OCI-M2 (cell line): ENCODE results near the gene CDKN1C.

Experiments
- DNase-seq: peaks from one replicate; lab custom pipeline; 2025; ENCODE audit not compliant: unreplicated experiment; lab: John Stamatoyannopoulos, UW

Gene CDKN1C

DNA sequence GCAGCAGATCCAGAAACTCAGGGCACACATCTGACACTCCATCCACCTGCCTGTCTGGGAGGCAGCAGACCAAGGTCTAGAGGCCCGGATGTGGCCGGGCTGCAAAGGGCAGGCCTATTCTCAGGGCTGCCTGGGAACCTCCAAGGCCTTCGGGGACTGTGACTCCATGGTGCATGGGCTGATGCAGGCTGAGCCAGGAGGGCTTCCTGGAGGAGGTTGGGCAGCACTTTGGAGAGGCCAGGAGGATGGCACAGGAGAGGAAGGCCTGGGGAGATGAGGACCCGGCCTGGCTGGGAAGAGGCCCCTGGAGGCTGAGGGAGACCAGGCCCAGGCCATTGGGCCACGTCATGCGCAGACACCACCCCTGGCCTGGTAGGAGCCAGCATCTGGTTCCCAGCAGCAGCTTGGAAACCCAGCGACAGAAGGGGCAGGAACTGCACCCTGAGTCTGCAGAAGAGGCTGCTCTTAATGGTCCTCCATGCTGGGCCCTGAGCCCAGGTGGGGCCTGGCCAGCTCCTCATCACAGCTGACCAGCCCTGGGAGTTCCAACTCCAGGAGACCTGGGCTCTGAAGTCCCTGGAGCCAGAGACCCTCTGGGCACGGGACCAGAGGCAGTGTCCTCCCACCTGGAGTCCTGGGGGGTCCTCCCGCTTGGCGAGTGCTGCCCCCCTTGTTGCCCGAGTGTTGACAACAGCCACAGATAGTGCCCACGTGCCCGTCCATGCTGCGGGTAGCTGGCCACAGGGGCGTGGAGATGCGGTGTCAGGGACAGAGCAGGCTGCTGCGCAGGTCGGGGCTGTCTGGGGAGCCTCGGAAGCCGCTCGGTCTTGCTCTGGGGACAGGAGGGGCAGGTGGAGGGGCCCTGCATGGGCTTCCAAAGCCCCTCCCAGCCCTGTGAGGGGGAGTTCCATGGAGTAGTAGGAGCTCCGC lies 38.1 kb upstream of the CDKN1C start:
- no peak for DNase-seq

DNA sequence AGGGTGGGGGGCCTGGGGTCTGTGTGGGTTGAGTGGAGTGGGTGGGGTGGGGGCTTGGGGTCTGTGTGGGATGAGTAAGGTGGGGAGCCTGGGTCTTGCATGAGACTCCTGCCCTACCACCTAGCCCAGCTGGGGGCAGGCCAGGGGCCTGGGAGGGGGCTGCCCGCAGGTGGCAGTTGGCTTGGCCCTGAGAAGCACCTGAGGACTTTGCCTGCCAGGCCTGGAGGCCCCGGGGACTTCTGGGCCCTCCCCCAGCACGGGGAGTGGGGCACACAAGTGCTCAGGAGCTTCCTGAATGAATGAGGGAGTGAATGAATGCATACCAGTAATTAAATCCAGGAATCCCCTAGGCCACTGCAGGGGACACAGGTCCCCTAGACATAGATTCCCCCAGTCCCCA lies 37.1 kb upstream of the CDKN1C start:
- no peak for DNase-seq

DNA sequence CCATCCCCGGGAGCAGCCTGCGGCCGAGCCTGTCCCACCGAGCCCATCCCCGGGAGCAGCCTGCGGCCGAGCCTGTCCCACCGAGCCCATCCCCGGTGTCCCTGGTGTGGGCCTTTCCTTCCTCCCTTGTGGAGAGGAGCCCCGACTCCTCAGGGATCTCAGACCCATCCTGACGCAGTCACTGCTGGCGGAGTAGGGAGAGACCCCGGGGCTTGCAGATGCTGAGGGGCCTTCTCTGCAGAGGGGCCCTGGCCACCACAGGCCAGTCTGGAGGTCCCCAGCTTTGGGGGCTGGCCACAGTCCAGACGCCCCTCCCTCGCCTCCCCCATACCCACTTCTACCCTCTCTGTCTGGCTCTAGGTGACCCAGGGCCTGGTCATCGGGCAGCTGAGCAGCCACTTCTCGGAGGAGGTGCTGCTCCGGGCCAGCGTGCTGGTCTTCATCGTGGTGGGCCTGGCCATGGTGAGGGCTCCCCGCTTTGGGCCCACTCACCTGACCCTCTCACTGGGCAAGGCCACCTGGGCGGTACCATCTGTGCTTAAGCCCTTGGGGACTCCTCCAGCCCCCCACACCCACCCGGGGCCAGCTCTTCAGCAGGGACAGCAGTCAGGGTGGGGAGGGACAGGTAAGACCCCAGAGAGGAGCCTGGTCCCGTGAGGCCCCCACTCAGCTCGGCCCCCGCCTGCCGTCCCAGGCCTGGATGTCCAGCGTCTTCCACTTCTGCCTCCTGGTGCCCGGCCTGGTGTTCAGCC lies 36.3 kb upstream of the CDKN1C start:
- no peak for DNase-seq

DNA sequence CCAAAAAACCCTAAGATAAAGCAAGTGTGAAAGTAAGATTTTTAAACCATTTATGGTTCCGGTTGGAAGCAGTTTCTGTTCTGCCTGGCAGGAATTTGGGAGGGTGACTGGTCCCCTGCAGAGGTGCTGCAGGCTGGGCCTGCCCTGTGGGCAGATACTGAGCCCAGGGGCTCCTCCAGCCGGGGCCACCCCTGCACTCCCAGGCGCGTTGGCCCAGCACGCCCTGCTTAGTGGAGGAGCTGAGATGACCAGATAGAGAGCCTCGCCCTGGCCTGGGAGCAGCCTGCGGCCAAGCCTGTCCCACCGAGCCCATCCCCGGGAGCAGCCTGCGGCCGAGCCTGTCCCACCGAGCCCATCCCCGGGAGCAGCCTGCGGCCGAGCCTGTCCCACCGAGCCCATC lies 35.7 kb upstream of the CDKN1C start:
- DNase-seq: no peak

DNA sequence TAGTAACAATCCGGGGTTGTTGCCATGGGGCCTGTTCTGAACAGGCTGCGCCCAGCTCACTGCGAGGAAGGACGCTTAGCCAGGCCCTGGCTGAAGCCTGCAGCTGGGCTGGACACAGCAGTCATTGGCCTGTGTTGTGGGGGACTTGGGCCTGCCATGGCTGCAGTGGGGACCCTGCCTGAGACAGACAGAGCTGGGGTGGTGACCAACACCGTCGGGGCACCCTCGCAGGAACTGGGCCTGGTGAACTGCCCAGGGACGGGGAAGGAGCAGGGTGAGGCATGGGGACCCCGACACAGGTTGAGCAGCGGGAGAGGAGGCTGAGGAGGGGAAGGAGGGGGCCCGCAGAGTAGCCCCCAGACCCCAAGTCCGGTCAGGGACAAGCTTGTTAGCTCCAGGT lies 34.8 kb upstream of the CDKN1C start:
- no peak for DNase-seq

DNA sequence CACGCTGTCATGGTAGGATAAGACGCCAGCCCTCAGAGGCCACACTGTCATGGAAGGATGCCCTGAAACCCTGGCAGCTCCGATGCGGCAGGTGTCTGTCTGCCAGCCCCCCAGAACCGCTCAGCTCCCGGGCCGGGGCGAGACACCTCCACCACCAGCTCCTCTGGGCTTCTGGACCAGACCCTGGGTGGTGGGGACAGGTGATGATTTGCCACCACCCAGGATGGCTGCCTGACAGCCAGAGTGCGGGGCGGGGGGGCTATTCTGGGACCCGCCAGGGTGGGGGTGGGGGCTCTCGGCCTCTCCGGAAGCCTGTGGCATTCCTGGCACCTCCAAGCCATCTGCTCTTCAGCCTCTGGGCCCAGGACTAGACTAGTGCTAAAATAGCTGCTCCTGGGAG lies 34.3 kb upstream of the CDKN1C start:
- DNase-seq: no peak

DNA sequence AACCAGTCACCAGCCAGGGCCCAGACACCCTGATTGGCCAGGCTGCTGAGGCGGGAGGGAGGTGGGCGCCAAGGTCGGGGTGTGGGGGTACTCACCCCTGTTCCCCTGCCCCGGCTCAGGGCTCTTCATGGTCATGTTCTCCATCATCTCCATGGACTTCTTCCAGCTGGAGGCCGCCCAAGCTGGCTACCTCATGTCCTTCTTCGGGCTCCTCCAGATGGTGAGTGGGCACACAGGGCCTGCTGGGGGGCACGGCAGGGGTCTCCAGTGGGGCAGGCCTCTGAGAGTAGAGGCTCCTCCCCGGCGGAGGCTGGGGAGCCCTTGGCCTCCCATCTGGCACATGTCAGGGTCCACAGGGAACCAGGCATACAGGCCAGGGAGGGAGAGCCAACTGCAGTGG lies 33.6 kb upstream of the CDKN1C start:
- no peak for DNase-seq

DNA sequence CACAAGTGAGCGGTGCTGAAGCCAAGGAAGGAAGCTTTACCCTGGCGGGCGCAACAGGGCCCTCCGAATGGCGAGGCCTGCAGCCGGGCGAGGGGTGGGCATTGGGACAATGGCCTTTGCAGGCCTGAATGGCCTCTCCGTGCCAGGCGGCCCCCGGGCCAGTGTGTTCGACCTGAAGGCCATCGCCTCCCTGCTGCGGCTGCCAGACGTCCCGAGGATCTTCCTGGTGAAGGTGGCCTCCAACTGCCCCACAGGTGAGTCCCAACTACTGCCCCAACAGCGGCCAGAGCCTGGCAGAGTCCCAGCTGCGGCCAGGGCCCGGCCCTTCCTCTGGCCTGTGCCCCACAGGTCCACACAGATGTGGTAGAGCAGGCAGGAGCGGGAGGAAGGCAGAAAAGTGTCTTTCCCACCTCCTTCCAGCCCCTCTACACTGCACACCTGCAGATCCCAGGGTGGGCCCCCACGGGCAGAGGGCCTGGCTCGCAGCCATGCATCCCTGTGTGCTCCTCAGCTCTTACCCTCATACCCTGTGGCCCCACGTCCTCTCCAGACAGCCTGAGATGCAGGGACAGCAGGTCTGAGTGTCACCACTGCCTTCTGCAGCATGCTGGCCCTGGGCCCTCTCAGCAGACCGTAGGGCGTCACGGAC lies 32.4 kb upstream of the CDKN1C start:
- DNase-seq: no peak

DNA sequence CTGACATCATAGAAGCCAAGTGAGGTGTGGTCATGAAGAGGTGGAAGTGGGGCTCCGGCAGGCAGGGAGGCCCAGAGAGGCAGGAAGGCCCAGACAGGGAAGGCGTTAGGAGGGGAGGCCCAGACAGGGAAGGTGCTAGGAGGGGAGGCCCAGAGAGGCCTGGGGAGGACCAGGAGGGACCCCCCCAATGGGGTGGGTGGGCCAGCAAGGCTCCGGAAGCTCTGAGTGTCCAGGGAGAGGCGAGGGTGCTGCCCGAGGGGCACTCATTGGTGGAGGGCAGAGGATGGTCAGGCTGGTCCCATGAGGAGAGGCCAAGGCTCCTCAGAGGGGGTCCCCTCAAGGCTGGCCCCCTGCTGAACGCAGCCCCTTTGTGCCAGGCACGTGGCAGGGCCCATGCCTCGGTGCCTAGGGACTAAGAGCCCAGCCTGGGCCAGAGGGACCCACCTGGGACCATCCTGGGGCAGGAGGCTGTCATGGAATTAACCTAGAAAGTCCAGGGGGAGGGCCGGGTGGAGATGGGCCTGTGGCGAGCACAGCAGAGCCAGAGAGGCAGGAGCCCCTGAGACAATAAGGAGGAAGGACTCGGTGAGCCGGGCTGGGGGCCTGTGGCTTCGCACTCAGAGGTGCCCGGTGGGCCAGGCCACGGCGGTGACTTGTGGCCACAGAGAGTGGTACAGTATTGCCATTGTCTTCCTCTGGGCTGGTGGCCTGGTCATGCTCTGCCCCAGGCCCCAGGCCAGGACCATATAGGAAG lies 31.5 kb upstream of the CDKN1C start:
- no peak for DNase-seq

DNA sequence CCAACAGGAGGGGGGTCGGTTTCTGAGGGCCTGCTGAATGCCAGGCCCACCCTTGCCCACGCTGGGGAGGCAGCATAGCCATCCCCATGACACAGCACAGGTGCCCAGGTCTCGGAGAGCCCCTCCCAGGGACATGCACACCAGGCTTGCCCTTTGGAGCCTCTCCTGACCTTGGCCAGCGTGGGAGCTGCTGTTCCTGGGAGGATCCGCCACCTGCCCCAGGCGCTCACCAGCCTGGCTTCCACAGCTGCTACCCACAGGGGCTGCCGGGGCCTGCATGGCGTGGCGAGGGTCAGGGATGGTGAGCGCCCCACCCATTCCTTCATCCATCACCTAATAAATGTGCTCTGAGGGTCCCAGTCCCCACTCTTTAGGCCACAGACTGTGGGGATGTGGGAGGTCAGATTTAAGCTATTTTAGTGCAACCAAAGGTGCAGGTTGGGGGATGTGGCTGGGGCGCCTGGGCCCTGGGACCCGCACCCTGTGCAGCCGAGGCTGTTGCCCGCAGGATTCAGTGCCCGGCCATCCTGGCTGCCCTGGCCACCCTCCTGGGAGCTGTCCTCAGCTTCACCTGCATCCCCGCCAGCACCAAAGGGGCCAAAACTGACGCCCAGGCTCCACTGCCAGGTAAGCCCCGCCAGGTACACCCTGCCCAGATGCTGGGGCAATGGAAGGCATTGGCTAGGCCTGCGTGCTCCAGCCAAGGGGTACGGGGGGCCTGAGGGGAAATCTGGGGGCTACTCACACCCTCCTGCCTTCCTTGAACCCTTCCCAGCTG lies 30.7 kb upstream of the CDKN1C start:
- DNase-seq: no peak

DNA sequence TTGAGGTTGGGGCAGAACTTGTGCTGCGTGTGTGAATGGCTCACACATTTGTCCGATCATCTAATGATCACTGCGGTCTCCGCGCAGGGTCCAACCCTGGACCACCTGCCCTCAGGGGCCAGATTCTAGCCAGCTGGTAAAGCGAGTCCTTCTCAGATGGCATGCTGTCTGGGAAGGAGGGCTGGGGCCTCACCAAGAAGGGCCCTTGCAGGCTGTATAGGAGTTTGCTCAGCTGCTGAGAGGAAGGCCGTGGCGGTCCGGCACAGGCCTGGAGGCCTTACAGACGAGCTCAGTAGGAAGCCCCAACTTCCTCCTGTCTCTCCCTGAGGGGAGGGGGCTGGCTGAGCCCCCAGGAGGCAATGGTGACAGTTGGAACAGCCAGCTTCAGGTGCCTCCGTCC lies 29.9 kb upstream of the CDKN1C start:
- DNase-seq: no peak

DNA sequence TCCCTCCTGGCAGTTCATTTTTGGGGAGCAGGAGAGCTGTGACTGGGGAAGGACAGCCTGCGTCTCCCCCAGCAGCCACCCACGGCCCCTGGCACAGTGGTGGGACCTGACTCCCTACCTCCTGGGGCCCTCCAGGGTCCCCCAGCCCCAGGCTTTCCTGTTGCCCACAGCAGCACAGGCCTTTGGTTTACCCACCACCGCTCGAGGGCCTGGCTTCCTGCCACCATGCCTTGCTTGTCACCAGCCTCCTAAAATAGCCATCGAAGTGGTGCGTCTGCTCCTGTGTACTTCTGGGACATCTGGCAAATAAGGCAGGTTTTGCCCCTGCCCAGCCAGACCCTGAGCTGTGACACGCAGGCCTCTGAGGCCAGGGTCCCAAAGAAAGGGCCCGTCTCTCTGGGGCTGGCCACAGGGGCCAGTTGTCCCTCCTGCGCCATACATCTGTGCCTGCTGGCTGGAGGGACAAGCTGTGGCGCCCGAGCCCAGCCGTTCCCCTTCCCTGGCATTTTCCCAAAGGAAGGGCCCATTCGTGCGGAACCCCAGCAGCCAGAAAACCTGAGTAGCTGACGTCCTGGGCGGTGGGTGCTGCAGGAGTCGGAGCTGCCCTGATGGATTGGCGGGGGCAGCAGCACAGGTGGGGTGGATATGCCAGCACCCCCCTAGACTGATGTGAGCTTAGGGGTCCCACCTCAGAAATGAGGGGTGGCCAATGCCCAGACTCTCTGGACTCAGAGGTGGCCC lies 29.1 kb upstream of the CDKN1C start:
- no peak for DNase-seq

DNA sequence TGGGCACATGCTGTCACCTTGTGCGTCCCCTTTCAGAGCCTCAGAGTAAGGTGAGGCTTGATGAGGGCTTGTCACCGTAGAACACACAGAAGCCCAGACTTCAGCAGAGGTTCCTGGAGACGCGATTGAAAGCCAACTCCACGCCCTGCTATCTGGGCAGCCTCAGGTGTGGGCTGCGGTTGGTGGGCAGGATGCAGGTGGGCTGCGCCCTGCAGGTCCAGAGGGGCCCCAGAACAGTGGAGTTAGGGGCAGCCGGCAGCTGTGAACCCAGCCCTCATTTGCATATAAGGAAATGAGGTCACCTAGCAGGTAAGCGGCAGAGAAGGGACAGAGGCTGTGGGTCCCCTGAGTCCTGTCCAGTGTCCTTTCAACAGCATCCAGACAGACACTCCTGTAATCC lies 28.2 kb upstream of the CDKN1C start:
- no peak for DNase-seq

DNA sequence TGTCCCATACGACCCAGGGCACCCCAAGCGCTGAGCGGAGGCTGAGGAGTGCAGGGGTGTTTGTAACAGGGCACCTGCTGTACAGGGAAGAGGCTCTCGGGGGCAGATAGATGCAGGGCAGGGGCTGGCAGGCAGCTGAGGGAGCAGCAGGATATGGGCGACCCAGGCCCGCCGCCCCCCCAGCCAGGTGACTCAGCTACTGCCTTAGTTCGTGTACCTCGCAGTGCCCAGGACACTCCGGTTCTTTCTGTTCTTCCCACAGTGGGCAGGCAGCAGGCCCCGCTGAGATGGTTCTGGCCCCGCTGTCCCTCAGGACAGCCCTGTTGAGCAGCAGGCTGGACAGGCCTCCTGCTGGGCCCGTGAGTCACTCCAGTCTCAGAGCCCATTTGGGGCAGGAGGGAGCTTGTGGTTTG lies 27.4 kb upstream of the CDKN1C start:
- DNase-seq: no peak

DNA sequence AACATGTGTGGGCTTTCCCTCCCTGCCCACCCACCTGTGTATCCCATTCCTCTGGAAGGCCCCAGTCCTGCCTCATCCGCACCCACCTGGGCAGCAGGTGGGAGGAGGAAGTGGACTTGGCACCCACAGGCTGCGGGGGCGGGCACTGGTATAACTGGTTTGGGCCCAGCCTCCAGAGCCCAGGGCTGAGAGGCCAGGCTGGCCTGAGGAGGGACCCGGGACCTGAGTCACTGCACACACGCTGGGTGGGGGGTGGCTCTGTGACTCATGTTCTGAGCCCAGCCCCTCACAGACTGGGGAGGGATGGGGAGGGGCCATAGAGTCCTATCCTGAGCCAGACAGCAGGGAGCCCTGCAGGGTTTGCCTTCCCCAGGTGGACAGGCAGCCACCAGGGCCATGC lies 26.9 kb upstream of the CDKN1C start:
- DNase-seq: no peak

DNA sequence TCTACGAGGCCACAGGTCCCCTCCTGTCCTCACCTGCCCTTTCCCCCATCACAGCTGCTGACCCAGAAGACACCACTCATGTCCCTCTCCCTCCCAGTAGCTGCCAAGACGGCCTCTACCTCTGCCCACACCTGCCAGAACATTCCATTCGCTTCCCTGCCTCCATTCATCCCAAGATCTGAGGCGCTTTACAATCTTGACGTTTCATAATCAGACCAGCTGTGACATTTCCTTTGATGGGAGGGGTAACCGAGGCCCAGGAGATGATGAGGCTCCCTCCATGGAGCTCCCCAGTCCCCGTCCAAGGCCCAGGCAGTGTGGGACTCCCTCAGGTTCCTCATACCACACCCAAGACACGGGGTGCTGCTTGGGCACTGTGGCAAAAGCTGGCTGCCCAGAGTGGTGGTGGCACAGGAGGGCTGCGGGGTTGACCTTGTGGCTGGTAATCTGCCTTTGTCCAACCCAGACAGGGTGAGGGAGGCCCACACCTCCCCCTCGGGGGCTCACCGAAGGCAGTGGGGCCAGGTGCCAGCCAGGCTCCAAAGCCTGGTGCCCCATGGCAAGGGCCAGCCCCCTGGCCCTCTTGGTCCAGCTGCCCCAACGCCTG lies 26.3 kb upstream of the CDKN1C start:
- DNase-seq: no peak

DNA sequence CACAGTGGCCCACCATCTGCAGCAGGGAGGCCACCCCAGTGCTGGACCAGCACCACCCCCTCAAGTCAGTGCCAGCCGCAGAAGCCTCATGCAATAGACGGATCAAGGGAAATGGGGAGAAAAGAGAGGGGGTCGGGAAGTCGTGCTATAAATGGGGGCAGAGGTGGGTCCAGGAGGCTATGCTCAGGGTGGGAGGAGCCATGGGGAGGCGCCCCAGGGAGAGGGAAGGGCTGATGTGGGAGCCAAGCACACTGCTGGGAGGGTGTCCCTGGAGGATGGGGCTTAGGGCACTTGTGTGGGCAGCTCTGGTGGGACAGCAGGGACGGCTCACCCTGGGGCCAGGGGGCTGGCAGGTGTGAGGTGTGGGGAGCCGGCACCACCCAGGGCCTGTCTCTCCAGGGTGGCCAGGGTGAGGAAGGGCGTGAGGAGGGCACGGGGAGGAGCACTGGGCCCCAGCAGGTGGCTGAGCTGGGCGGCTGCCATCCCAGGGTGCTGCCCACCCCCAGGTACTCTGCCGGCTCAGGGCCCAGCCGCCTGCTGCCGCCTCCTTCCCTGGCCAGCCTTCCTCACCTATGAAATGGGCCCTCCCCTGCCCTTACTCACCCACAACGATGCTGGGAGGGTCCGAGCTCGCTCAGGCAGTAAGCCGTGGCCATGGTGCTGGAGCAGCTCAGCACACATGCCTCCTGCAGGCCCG lies 25.7 kb upstream of the CDKN1C start:
- no peak for DNase-seq

DNA sequence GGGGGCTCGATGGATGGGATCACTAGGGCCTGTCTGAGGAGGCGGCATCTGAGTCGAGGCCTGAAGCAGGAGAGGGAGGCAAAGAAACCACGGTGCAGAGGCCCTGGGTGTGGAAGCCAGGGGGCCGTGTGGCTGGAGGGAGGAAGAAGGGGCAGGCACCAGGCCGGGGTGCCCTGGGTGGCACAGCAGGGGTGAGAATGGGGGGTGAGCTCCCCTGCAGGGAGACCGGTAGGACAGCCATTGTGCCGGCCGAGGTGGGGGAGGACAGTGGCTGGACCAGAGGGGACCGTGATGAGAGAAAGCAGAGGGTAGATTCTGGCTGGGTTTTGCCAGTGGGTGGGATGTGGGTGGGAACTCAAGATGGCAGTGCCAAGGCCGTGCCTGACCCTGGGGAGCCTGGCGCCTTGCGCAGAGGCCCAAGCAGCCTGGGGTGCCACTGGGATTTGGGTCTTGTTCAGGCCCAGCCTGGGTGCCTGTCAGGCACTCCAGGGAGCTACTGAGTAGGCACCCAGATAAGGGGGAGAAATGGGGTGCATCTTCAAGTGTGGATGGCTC lies 24.9 kb upstream of the CDKN1C start:
- DNase-seq: no peak
